Osteoblast (primary cell): ENCODE measurements around the gene KPNA2. TPM values are rescaled to one million over a fixed set of nuclear protein-coding genes. Genes with fewer than 3 reads are reported as not detected.
A peak's percentile ranks its signal among the peaks of the same experiment; 100 is the strongest.

Source experiments
- DNase-seq: peaks from one replicate; pipeline ENCODE4 v3.0.0; 2011; ENCODE audit warnings: low spot score, mixed read lengths; ENCODE audit not compliant: insufficient read length; ENCODE audit errors: missing footprints
- H2AFZ ChIP-seq: 2 replicates; pipeline ENCODE4 v1.6.0; 2011; ENCODE audit warnings: mild to moderate bottlenecking, low read length
- H3K27ac ChIP-seq: 2 replicates; pipeline ENCODE4 v1.5.1; 2011; ENCODE audit warnings: mild to moderate bottlenecking, low read depth, low read length, moderate library complexity
- H3K27me3 ChIP-seq: 2 replicates; pipeline ENCODE4 v1.6.0; 2012; ENCODE audit warnings: mild to moderate bottlenecking, control low read depth, inconsistent platforms, low read length, moderate library complexity; ENCODE audit not compliant: insufficient read depth
- H3K36me3 ChIP-seq: 2 replicates; pipeline ENCODE4 v1.5.1; 2011; ENCODE audit warnings: mild to moderate bottlenecking, low read length, control low read depth, moderate library complexity; ENCODE audit not compliant: insufficient read depth
- H3K4me1 ChIP-seq: 2 replicates; pipeline ENCODE4 v1.5.1; 2011; ENCODE audit warnings: mild to moderate bottlenecking, low read length, control low read depth, moderate library complexity; ENCODE audit not compliant: insufficient read depth
- H3K4me2 ChIP-seq: 2 replicates; pipeline ENCODE4 v1.6.0; 2011; ENCODE audit warnings: mild to moderate bottlenecking, low read length; ENCODE audit not compliant: insufficient read depth
- H3K4me3 ChIP-seq: fragments of 200-600 bp; sonication (generic); 3 replicates; pipeline ENCODE4 v1.5.1; 2012; ENCODE audit warnings: mild to moderate bottlenecking, low read length, inconsistent platforms; ENCODE audit not compliant: insufficient read depth
- H3K79me2 ChIP-seq: 2 replicates; pipeline ENCODE4 v1.6.0; 2012; ENCODE audit warnings: mild to moderate bottlenecking, low read length, control low read depth, inconsistent platforms; ENCODE audit not compliant: insufficient read depth
- H3K9me3 ChIP-seq: 2 replicates; pipeline ENCODE4 v1.5.1; 2011; ENCODE audit warnings: low read depth, low read length, control low read depth
- H4K20me1 ChIP-seq: 2 replicates; pipeline ENCODE4 v1.6.0; 2012; ENCODE audit warnings: mild to moderate bottlenecking, low read length, control low read depth; ENCODE audit not compliant: insufficient read depth
- total RNA-seq: library from RNA; depleted of rRNA; stranded (reverse); fragments of >200 nt; gene quantifications from 2 replicates; pipeline ENCODE4 v1.2.3, GENCODE V29; 2012
- TF ChIP-seq, protein P1 (sequence below): IDR thresholded peaks from 2 replicates; pipeline ENCODE4 v1.5.1; 2011; ENCODE audit warnings: mild to moderate bottlenecking, low read depth, low read length, moderate library complexity; ENCODE audit errors: extremely low read depth

Gene KPNA2
- total RNA-seq, 1 donor, result 40.9 TPM

DNA sequence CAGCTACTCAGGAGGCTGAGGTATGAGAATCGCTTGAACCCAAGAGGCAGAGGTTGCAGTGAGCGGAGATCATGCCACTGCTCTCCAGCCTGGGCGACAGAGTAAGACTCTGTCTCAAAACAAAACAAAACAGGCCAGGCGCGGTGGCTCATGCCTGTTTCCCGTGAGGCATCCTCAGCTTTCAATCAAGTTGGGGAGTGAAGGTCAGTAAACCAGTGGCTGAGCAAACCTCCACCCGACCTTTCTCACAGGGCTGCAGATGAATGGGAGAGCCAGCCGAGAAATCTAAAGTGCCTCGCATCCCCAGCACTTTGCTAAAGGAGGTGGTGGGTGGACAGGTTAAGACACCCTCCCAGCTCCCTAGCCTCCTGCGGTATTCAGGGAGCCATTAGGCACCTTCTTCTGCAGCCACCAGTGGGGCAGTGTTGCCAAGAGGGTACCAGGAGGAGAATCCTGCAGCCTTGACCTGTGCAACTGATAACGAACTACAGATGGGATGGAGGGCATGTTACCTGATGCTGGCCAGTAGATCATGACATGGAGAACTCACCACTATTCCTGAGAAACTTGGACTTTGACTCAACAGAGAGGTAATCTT is 59.0 kb downstream of the KPNA2 start:
- H3K9me3 ChIP-seq, result no peaks in the 10 kb centered on the region
- no peaks in the 10 kb centered on the region for H3K36me3 ChIP-seq
- no peak overlapping the region for H3K27ac ChIP-seq
- no peaks in the 10 kb centered on the region for H3K27me3 ChIP-seq
- H3K79me2 ChIP-seq, result no peaks in the 10 kb centered on the region
- H3K4me3 ChIP-seq, result no peak overlapping the region
- TF ChIP-seq, protein P1, sequence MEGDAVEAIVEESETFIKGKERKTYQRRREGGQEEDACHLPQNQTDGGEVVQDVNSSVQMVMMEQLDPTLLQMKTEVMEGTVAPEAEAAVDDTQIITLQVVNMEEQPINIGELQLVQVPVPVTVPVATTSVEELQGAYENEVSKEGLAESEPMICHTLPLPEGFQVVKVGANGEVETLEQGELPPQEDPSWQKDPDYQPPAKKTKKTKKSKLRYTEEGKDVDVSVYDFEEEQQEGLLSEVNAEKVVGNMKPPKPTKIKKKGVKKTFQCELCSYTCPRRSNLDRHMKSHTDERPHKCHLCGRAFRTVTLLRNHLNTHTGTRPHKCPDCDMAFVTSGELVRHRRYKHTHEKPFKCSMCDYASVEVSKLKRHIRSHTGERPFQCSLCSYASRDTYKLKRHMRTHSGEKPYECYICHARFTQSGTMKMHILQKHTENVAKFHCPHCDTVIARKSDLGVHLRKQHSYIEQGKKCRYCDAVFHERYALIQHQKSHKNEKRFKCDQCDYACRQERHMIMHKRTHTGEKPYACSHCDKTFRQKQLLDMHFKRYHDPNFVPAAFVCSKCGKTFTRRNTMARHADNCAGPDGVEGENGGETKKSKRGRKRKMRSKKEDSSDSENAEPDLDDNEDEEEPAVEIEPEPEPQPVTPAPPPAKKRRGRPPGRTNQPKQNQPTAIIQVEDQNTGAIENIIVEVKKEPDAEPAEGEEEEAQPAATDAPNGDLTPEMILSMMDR, result no peak
- H3K4me1 ChIP-seq, result no peaks in the 10 kb centered on the region
- no peak overlapping the region for H3K4me2 ChIP-seq
- no peaks in the 10 kb centered on the region for H4K20me1 ChIP-seq
- no peak overlapping the region for H2AFZ ChIP-seq
- DNase-seq, result no peak

DNA sequence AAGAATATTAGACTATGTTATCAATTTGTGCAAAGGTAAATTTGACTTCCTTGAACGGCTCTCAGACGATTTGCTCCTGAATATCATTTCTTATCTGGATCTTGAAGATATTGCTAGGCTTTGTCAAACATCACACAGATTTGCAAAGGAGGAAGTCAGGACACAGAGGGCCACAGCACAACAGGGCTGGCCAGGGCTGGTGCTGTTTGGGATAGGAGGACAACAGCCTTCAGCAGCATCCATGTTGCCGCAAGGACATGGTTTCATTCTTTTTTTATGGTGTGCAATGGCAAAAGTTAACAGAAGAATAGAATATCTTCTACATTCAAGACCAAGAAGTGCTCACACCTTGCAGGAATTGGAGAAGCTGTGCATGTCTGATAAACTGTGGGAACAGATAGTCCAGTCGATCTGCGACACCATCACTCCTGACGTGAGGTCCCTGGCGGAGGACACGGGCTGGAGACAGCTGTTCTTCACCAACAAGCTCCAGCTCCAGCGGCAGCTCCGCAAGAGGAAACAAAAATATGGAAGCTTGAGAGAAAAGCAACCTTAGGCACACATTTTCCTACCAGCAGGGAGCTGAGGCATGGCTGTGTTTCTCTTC is 59.8 kb downstream of the KPNA2 start:
- no peak overlapping the region for H3K4me2 ChIP-seq
- no peaks in the 10 kb centered on the region for H3K79me2 ChIP-seq
- H4K20me1 ChIP-seq, result no peaks in the 10 kb centered on the region
- no peak overlapping the region for H2AFZ ChIP-seq
- no peaks in the 10 kb centered on the region for H3K27me3 ChIP-seq
- TF ChIP-seq, protein P1, result no peak
- no peak overlapping the region for H3K27ac ChIP-seq
- H3K9me3 ChIP-seq, result no peaks in the 10 kb centered on the region
- DNase-seq, result no peak
- H3K4me3 ChIP-seq, result no peak overlapping the region
- H3K4me1 ChIP-seq, result no peaks in the 10 kb centered on the region
- no peaks in the 10 kb centered on the region for H3K36me3 ChIP-seq

DNA sequence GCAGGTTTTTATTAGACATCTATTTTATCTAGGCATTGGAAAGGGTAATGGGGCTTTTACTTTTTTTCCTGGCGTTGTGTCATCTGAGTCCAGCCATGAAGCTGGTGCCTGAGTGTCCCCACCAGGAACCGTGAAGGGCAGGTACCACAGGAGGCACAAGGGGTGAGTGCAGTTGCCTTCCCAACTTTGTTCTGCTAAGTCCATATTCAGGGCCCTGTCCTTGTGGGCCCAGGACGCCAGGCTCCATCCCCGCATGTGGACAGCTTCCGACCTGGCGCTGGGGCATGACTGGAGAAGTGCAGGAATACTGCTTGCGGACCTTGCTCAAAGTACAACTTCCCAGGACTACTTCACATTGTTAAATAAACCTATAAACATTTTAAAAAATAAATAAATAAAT is 60.6 kb downstream of the KPNA2 start:
- no peaks in the 10 kb centered on the region for H3K36me3 ChIP-seq
- TF ChIP-seq, protein P1, result no peak
- no peak overlapping the region for H2AFZ ChIP-seq
- peaks cover 4% of the 10 kb centered on the region for H3K4me1 ChIP-seq
- no peaks in the 10 kb centered on the region for H3K79me2 ChIP-seq
- no peaks in the 10 kb centered on the region for H3K27me3 ChIP-seq
- H3K27ac ChIP-seq, result no peak overlapping the region
- H3K9me3 ChIP-seq, result no peaks in the 10 kb centered on the region
- no peaks in the 10 kb centered on the region for H4K20me1 ChIP-seq
- DNase-seq, result peak; percentile 26
- H3K4me3 ChIP-seq, result no peak overlapping the region
- H3K4me2 ChIP-seq, result no peak overlapping the region

Other genes starting within 250 kb of the KPNA2 start
- gene BPTF, start 210.2 kb upstream of the KPNA2 start, total RNA-seq, result 59.2 and 59.7 TPM in 2 replicates
- 7.2 and 8.3 TPM in 2 replicates for gene C17orf58, start 39.3 kb upstream of the KPNA2 start, total RNA-seq
- gene AMZ2, start 212.3 kb downstream of the KPNA2 start, total RNA-seq, result 80.3 and 84.0 TPM in 2 replicates